ENCODE measurements around the gene USP6.
"Not testable (repeated sequence)": the region's sequence is repeated elsewhere in the genome, so short reads cannot be mapped to it uniquely, and the experiment has no call there.

GRCh38 chr17:5130261-5130660 is 14.4 kb downstream of the USP6 start:
- TF ChIP-seq CTCF (IDR thresholded peaks at IDR 0.05; ENCODE audit: low read length); EZH2 (IDR thresholded peaks at IDR 0.05; ENCODE audit: borderline replicate concordance, low read length): not testable (repeated sequence)

All from OCI-LY1 (cell line).